HepG2 (cell line): Measurements from ENCODE around the gene CDCA5. TPM values are rescaled to one million over a fixed set of nuclear protein-coding genes. Genes with fewer than 3 reads are reported as not detected.

Experiments
- FOXJ3 ChIP-seq: sonication (generic); formaldehyde crosslinking; IDR thresholded peaks from 2 replicates; pipeline ENCODE4 v1.4.0; 2020; ENCODE audit warnings: missing genetic modification reagents, mild to moderate bottlenecking, borderline replicate concordance
- HDAC1 ChIP-seq: sonication (generic); formaldehyde crosslinking; IDR thresholded peaks from 2 replicates; pipeline ENCODE4 v1.5.1; 2020; ENCODE audit warnings: mild to moderate bottlenecking, missing genetic modification reagents
- MXD1 ChIP-seq: sonication (generic); formaldehyde crosslinking; IDR thresholded peaks from 2 replicates; pipeline ENCODE4 v1.4.0; 2020; ENCODE audit warnings: mild to moderate bottlenecking, missing genetic modification reagents
- PHF8 ChIP-seq: sonication (generic); formaldehyde crosslinking; IDR thresholded peaks from 2 replicates; pipeline ENCODE4 v1.5.0; 2020; ENCODE audit warnings: missing genetic modification reagents
- PITX1 ChIP-seq: sonication (generic); formaldehyde crosslinking; IDR thresholded peaks from 2 replicates; pipeline ENCODE4 v1.5.1; 2020; ENCODE audit warnings: mild to moderate bottlenecking, missing genetic modification reagents
- POLR2A ChIP-seq, 2 experiments: IDR thresholded peaks; 2 replicates each; pipeline ENCODE4 v1.6.1; 2011; ENCODE audit warnings: low read depth in 2 of 2, low read length in 2 of 2, mild to moderate bottlenecking in 1 of 2, moderate library complexity in 1 of 2; ENCODE audit not compliant: insufficient read depth in 1 of 2
- PRDM4 ChIP-seq: sonication (generic); formaldehyde crosslinking; IDR thresholded peaks from 2 replicates; pipeline ENCODE4 v1.9.0; 2021; ENCODE audit warnings: missing genetic modification reagents, borderline replicate concordance
- RORA ChIP-seq: sonication (generic); formaldehyde crosslinking; IDR thresholded peaks from 2 replicates; pipeline ENCODE4 v1.5.0; 2020; ENCODE audit warnings: mild to moderate bottlenecking, missing genetic modification reagents, moderate library complexity
- SCMH1 ChIP-seq: sonication (generic); formaldehyde crosslinking; IDR thresholded peaks from 2 replicates; pipeline ENCODE4 v1.9.0; 2021; ENCODE audit warnings: missing genetic modification reagents, mild to moderate bottlenecking, borderline replicate concordance
- SOX6 ChIP-seq, 2 experiments: fragments of 450-650 bp in 1 of 2; sonication (generic) in 1 of 2; formaldehyde crosslinking in 1 of 2; IDR thresholded peaks; 2 replicates each; pipeline versions ENCODE4 v1.4.0 to v1.6.1; 2017 to 2020; ENCODE audit warnings: antibody characterized with exemption in 1 of 2, mild to moderate bottlenecking in 1 of 2, missing genetic modification reagents in 1 of 2
- ZBTB4 ChIP-seq: sonication (generic); formaldehyde crosslinking; IDR thresholded peaks from 2 replicates; pipeline ENCODE4 v1.4.0; 2020; ENCODE audit warnings: missing genetic modification reagents, mild to moderate bottlenecking, borderline replicate concordance
- ZNF567 ChIP-seq: sonication (generic); formaldehyde crosslinking; IDR thresholded peaks from 2 replicates; pipeline ENCODE4 v1.8.1; 2023; ENCODE audit warnings: mild to moderate bottlenecking, missing genetic modification reagents, borderline replicate concordance
- ZNF776 ChIP-seq: sonication (generic); formaldehyde crosslinking; IDR thresholded peaks from 2 replicates; pipeline ENCODE4 v1.4.0; 2020; ENCODE audit warnings: mild to moderate bottlenecking, missing genetic modification reagents
- polyA plus RNA-seq, 8 experiments: library from polyadenylated mRNA; depleted of rRNA in 3 of 8; stranded (reverse) in 7 of 8; unstranded in 1 of 8; fragments of >200 nt; fragmentation: Illumina TruSeq in 4 of 8; extraction: Trizol in 4 of 8; gene quantifications; 2 replicates each; pipeline versions ENCODE4 v1.2.1 to v1.2.3, GENCODE V29; 2011 to 2016; ENCODE audit warnings: low read depth in 4 of 8, missing spikeins in 1 of 8, mixed read lengths in 1 of 8; ENCODE audit not compliant: insufficient read depth in 1 of 8
- total RNA-seq, 5 experiments: library from RNA; depleted of rRNA; stranded (reverse); fragments of >200 nt; fragmentation: Illumina TruSeq; extraction: Trizol; gene quantifications; 2 replicates each; pipeline ENCODE4 v1.2.3, GENCODE V29; 2016; ENCODE audit warnings: low read depth in 1 of 5
- TF ChIP-seq, protein P1 (sequence below): sonication (generic); formaldehyde crosslinking; IDR thresholded peaks from 2 replicates; pipeline ENCODE4 v1.5.0; 2020; ENCODE audit warnings: mild to moderate bottlenecking, missing genetic modification reagents, borderline replicate concordance
- TF ChIP-seq, protein P2 (sequence below): IDR thresholded peaks from 2 replicates; pipeline ENCODE4 v1.6.1; 2016; ENCODE audit warnings: missing compliant biosample characterization, missing genetic modification reagents, borderline replicate concordance

CDCA5 gene
- total and polyA plus RNA-seq, 2 of the 13 experiments (the other 11 are each of a cell fraction or from before 2014, with no cell fraction given): 13.5 to 50.6 TPM

DNA sequence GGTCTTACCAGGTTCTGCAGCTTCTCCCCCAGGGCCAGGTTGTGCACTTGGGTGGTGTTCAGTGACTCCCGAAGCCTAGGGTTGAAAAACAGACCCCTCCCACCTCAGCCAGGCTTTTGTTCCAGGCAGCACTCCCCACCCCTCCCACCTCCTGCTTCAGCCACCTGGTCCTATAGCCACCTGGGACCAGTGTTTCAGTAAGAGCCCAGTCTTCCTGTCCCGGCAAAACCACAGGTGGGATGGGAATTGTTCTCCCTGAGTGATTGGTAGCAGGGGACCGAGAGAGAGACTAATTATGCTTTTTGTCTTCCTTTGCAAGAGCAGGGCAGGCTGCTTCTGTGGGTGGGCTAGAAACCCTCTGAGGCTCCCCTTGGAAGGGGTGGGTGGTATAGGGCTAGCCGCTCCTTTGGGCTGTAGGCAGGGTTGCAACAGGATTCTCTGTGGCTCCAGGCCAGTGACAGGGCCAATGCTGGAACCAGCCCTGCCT lies 17.0 kb downstream of the CDCA5 start (continued):
- TF ChIP-seq ZBTB4 (CRISPR knock-in tag) (no peak), HDAC1 (peak; percentile 12; the same call in 1 of the 2 replicates), RORA (CRISPR knock-in tag) (no peak), ZNF567 (CRISPR knock-in tag) (no peak), SOX6 (IDR thresholded peaks at IDR 0.05) (no peak), SOX6 (CRISPR knock-in tag; IDR thresholded peaks at IDR 0.05) (0 out of 2 replicates have a peak, but pooled peaks have one; percentile 19), FOXJ3 (CRISPR knock-in tag) (no peak), ZNF776 (CRISPR knock-in tag) (0 out of 2 replicates have a peak, but pooled peaks have one; percentile 34), SCMH1 (CRISPR knock-in tag) (no peak), PHF8 (CRISPR knock-in tag) (no peak), POLR2A (IDR thresholded peaks at IDR 0.05; ENCODE audit: insufficient read depth in 1 of 2, low read depth in 2 of 2, low read length in 2 of 2) (0 out of 4 replicates have a peak, but pooled peaks of 1 of the 2 experiments have one; percentile 7), MXD1 (CRISPR knock-in tag) (0 out of 2 replicates have a peak, but pooled peaks have one; percentile 31), PRDM4 (CRISPR knock-in tag) (no peak), PITX1 (CRISPR knock-in tag) (peak; percentile 41; the same call in 1 of the 2 replicates)
- TF ChIP-seq, protein P1, sequence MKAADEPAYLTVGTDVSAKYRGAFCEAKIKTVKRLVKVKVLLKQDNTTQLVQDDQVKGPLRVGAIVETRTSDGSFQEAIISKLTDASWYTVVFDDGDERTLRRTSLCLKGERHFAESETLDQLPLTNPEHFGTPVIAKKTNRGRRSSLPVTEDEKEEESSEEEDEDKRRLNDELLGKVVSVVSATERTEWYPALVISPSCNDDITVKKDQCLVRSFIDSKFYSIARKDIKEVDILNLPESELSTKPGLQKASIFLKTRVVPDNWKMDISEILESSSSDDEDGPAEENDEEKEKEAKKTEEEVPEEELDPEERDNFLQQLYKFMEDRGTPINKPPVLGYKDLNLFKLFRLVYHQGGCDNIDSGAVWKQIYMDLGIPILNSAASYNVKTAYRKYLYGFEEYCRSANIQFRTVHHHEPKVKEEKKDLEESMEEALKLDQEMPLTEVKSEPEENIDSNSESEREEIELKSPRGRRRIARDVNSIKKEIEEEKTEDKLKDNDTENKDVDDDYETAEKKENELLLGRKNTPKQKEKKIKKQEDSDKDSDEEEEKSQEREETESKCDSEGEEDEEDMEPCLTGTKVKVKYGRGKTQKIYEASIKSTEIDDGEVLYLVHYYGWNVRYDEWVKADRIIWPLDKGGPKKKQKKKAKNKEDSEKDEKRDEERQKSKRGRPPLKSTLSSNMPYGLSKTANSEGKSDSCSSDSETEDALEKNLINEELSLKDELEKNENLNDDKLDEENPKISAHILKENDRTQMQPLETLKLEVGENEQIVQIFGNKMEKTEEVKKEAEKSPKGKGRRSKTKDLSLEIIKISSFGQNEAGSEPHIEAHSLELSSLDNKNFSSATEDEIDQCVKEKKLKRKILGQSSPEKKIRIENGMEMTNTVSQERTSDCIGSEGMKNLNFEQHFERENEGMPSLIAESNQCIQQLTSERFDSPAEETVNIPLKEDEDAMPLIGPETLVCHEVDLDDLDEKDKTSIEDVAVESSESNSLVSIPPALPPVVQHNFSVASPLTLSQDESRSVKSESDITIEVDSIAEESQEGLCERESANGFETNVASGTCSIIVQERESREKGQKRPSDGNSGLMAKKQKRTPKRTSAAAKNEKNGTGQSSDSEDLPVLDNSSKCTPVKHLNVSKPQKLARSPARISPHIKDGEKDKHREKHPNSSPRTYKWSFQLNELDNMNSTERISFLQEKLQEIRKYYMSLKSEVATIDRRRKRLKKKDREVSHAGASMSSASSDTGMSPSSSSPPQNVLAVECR (CRISPR knock-in tag): 0 out of 2 replicates have a peak, but pooled peaks have one; percentile 15
- TF ChIP-seq, protein P2, sequence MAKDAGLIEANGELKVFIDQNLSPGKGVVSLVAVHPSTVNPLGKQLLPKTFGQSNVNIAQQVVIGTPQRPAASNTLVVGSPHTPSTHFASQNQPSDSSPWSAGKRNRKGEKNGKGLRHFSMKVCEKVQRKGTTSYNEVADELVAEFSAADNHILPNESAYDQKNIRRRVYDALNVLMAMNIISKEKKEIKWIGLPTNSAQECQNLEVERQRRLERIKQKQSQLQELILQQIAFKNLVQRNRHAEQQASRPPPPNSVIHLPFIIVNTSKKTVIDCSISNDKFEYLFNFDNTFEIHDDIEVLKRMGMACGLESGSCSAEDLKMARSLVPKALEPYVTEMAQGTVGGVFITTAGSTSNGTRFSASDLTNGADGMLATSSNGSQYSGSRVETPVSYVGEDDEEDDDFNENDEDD: no peak
